AG10803 (cell line): Measurements from ENCODE around the gene CD63.

Source experiments
- DNase-seq: peaks from one replicate; pipeline ENCODE4 v3.0.0; 2010; ENCODE audit warnings: low read depth
- H3K4me3 ChIP-seq: 2 replicates; pipeline ENCODE4 v1.5.1; 2011; ENCODE audit warnings: mild to moderate bottlenecking, low read length, control low read depth
- CTCF ChIP-seq: conservative IDR thresholded peaks from 2 replicates; pipeline ENCODE4 v1.5.1; 2011; ENCODE audit warnings: mild to moderate bottlenecking, low read length, control low read depth, inconsistent platforms

The CD63 gene

GRCh38 chr12:55725556-55725955 is 3.3 kb downstream of the CD63 start:
- TF ChIP-seq CTCF: no peak
- DNase-seq: no peak
- H3K4me3 ChIP-seq: no peak overlapping the region

- no peak for TF ChIP-seq CTCF
- DNase-seq: no peak
- no peak overlapping the region for H3K4me3 ChIP-seq
Measured at GRCh38 chr12:55724940-55725309, 3.9 kb downstream of the CD63 start.

- TF ChIP-seq CTCF: peak; percentile 72
- no peak overlapping the region for H3K4me3 ChIP-seq
- DNase-seq: peak; percentile 70
Measured at GRCh38 chr12:55724226-55724939, 4.4 kb downstream of the CD63 start.

- TF ChIP-seq CTCF: no peak
- no peak for DNase-seq
- H3K4me3 ChIP-seq: no peak overlapping the region
Measured at GRCh38 chr12:55723516-55724225, 5.1 kb downstream of the CD63 start.

- no peak for TF ChIP-seq CTCF
- H3K4me3 ChIP-seq: no peak overlapping the region
Measured at GRCh38 chr12:55722948-55723347, 5.9 kb downstream of the CD63 start.

GRCh38 chr12:55721601-55722213 is 7.1 kb downstream of the CD63 start:
- TF ChIP-seq CTCF: no peak
- H3K4me3 ChIP-seq: no peak overlapping the region
- no peak for DNase-seq

More at GRCh38 chr12:55722948-55723347, 5.9 kb downstream of the CD63 start:
- no peak for DNase-seq
